ENCODE results near the gene KIFC3. TPM values are rescaled to one million over a fixed set of nuclear protein-coding genes. Genes with fewer than 3 reads are reported as not detected.
A peak's percentile ranks its signal among the peaks of the same experiment; 100 is the strongest.

KIFC3 gene
- total and polyA plus RNA-seq, 2 of the 8 experiments (the other 6 are each of a cell fraction or from before 2014, with no cell fraction given), result 2.1 to 7.1 TPM

DNA sequence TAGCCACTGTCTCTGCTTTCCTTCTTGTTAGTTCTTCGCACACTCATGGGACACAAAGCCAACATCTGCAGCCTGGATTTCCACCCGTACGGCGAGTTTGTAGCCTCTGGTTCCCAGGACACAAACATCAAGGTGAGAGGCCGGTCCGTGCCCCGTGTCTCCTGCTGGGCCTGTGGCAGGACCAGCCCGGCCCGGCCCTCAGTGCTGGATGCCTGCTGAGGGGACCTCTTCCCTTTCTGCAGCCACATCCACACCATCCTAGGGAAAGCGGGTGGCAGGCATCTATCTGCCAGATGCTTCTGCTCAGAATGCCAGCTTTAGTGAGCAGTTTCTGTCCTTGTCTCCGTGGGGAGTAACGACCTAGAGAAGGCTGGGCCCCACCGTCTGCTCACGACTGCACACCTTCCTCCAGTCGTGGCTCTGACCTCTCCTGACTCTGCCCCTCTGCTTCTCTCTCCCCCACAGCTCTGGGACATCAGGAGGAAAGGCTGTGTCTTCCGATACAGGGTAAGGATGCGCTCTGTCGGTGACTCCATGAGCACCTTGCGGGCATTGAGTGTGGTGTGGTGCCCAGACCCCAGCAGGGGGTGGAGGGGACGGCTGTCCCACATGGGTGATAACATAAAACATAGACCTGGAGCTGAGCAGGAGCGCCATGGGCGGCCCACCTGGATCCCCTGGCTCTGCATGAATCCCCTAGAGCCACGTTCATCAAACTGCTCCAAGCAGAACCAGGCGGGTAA lies 51.3 kb downstream of the KIFC3 start:
- H2BK12ac ChIP-seq (ENCODE audit: low read depth, low read length), result no peak overlapping the region
- H3K23ac ChIP-seq (ENCODE audit: insufficient read length), result no peak overlapping the region
- H3K79me2 ChIP-seq (ENCODE audit: control insufficient read depth in 1 of 2, insufficient read depth in 2 of 2, low read length in 2 of 2), result no peaks in the 10 kb centered on the region
- H3K14ac ChIP-seq (ENCODE audit: insufficient read length), result no peak overlapping the region
- H3K18ac ChIP-seq (ENCODE audit: extremely low read depth, low read length), result no peak overlapping the region
- H2BK20ac ChIP-seq (ENCODE audit: low read length), result no peak overlapping the region
- ChIA-PET POLR2A (ENCODE audit: partially characterized antibody) (interaction anchor here (1.5 to 2.0 kb wide), 3 partner anchors 9 to 16 kb away, joined by 3 to 7 read pairs (median 5); partner anchors contain the start of gene KATNB1), CTCF (ENCODE audit: partially characterized antibody) (interaction anchor here (0.6 to 3.0 kb wide), 16 partner anchors 10 to 281 kb away, joined by 3 to 11 read pairs (median 3); no protein-coding TSS in a partner anchor)
- peaks cover 0 to 4% of the 10 kb centered on the region in 2 experiments for H4K20me1 ChIP-seq (replicated peaks in 1 of 2; ENCODE audit: control insufficient read depth in 1 of 2, insufficient read depth in 2 of 2, low read length in 2 of 2)
- no peak overlapping the region for H3K56ac ChIP-seq (replicated peaks; ENCODE audit: insufficient read length, low read depth, low read length)
- H3K36me3 ChIP-seq (ENCODE audit: control insufficient read depth in 2 of 4, insufficient read depth in 4 of 4, low read length in 3 of 4), result peaks cover 0 to 12% (median 6%) of the 10 kb centered on the region in 4 experiments; a peak in 6 of 8 replicates
- WGBS, 2 experiments (ENCODE audit: extremely low coverage in 1 of 2, insufficient coverage in 1 of 2, insufficient read length in 1 of 2, insufficient replicate concordance in 2 of 2, low coverage in 1 of 2, low lambda C conversion rate in 2 of 2, missing lambda C conversion rate in 1 of 2), result 91% methylated on average over 23 of the region's 24 CpGs; no CpG with 5 or more reads in 1 of the 2 experiments
- no peak overlapping the region for H4K5ac ChIP-seq (ENCODE audit: insufficient read length, low read depth, low read length)
- no peak overlapping the region for H3K4me3 ChIP-seq (ENCODE audit: extremely low read depth in 1 of 4, insufficient read depth in 2 of 4, low read depth in 3 of 4, low read length in 4 of 4)
- H2BK5ac ChIP-seq (ENCODE audit: low read depth, low read length), result no peak overlapping the region
- FAIRE-seq (no peak), DNase-seq (ENCODE audit: low read depth in 1 of 2, low spot score in 2 of 2) (peak in 1 of 2 experiments; percentile 40)
- H2BK120ac ChIP-seq (replicated peaks; ENCODE audit: low read depth, low read length), result no peak overlapping the region
- no peak overlapping the region for H2AK5ac ChIP-seq (ENCODE audit: low read depth, low read length)
- no peak overlapping the region; the same call in none of the 2 replicates for H4K8ac ChIP-seq (ENCODE audit: extremely low read depth, insufficient read depth, low read length)
- no peak overlapping the region for H3K27ac ChIP-seq (ENCODE audit: low read depth, low read length)
- no peaks in the 10 kb centered on the region for H3K4me1 ChIP-seq (replicated peaks in 1 of 4; ENCODE audit: control insufficient read depth in 3 of 4, insufficient read depth in 4 of 4, low read length in 3 of 4)
- no peak overlapping the region for H3K4me2 ChIP-seq (ENCODE audit: insufficient read depth in 1 of 2, low read depth in 2 of 2, low read length in 2 of 2)
- H3K9ac ChIP-seq (replicated peaks in 1 of 4; ENCODE audit: extremely low read depth in 1 of 4, low read depth in 3 of 4, low read length in 3 of 4), result no peak overlapping the region
- no peaks in the 10 kb centered on the region for H3K27me3 ChIP-seq (replicated peaks in 1 of 4; ENCODE audit: control insufficient read depth in 3 of 4, extremely low read depth in 1 of 4, insufficient read depth in 3 of 4, low read length in 3 of 4)
- H3K9me3 ChIP-seq (ENCODE audit: insufficient read depth in 2 of 2, low read depth in 1 of 2, low read length in 1 of 2), result no peaks in the 10 kb centered on the region
- no peak overlapping the region for H2AFZ ChIP-seq (ENCODE audit: low read length)
- no peaks in the 10 kb centered on the region for H3K79me1 ChIP-seq (ENCODE audit: low read depth, low read length)
- H4K91ac ChIP-seq (replicated peaks; ENCODE audit: insufficient read length, low read length), result no peak overlapping the region
- no peak overlapping the region for H3K4ac ChIP-seq (replicated peaks; ENCODE audit: insufficient read length, low read depth, low read length)
- H3K23me2 ChIP-seq (ENCODE audit: low read depth, low read length), result no peaks in the 10 kb centered on the region
- H2BK15ac ChIP-seq (ENCODE audit: low read length), result no peak overlapping the region
- TF ChIP-seq NANOG (IDR thresholded peaks at IDR 0.05; ENCODE audit: insufficient read depth, low read depth, low read length, poor library complexity, severe bottlenecking), result no peak
- TF ChIP-seq KDM4A (IDR thresholded peaks at IDR 0.05; ENCODE audit: low read depth, low read length, severe bottlenecking), result no peak
- TF ChIP-seq USF2 (IDR thresholded peaks at IDR 0.05; ENCODE audit: low read length), result no peak
- TF ChIP-seq BACH1 (IDR thresholded peaks at IDR 0.05; ENCODE audit: low read length), result no peak
- TF ChIP-seq EP300 (IDR thresholded peaks at IDR 0.05; ENCODE audit: borderline replicate concordance in 1 of 2, low read depth in 2 of 2, low read length in 2 of 2), result no peak
